ENCODE results near the gene MDH2. TPM values are rescaled to one million over a fixed set of nuclear protein-coding genes. Genes with fewer than 3 reads are reported as not detected.
"Not testable (repeated sequence)": the region's sequence is repeated elsewhere in the genome, so short reads cannot be mapped to it uniquely, and the experiment has no call there.

Gene MDH2
- total RNA-seq, 1 experiment from 2014 or later = 121 TPM

DNA sequence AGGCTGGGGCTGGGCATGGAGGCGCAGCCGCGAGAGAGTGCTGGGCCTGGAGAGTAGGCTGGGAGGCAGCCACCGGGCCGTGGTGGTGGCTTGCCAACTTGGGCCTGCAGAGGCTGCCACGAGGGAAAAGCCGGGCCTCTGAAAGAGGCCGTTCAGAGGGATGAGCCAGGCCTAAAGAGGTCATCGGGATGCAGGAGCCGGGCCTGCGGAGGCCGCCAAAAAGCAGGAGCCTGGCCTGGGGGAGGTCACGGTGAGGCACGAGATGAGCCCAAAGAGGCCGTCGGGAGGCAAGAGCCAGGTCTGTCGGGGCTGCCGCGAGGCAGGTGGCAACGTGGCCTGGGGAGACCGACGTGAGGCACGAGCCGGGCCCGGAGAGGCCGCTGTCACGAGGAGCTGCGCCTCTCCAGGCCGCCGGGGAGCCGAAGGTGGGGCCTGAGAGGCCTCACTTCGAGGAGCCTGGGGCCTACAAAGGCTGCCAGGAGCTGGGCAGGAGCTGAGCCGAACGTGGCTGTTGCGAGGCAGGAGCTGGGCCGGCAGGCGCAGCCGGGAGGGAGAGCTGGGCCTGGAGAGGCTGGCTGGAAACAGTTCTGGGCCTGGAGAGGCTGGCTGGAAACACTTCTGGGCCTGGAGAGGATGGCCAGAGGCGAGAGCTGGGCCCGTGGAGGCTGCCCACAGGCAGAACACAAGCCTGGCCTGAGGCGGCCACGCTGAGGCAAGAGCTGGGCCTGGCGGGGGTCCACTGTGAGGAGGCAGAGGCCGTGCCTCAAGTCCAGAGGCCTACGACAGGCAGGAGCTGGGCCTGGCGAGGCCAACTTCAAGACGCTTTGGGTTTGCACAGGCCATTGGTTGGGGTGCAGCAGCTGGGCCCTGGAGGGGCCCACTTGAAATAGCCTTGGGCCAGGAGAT is 24.6 kb downstream of the MDH2 start:
- DNase-seq (ENCODE audit: low spot score) = no peak

DNA sequence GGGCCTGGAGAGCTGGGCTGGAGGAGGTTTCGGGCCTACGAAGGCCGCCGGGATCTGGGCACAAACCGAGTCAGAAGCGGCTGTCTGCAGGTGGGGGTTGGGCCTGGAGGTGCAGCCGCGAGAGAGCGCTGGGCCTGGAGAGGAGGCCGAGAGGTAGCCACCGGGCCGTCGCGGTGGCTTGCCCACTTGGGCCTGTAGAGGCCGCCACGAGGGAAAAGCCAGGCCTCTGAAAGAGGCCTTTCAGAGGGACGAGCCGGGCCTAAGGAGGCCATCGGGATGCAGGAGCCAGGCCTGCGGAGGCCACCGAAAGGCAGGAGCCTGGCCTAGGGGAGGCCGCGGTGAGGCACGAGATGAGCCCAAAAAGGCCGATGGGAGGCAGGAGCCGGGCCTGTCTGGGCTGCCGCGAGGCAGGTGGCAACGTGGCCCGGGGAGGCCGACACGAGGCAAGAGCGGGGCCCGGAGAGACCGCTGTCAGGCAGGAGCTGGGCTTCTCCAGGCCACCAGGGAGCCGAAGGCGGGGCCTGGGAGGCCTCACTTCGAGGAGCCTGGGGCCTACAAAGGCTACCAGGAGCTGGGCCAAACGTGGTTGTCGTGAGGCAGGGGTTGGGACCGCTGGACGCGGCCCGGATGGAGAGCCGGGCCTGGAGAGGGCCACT is 25.6 kb downstream of the MDH2 start:
- no peak for DNase-seq (ENCODE audit: low spot score)

DNA sequence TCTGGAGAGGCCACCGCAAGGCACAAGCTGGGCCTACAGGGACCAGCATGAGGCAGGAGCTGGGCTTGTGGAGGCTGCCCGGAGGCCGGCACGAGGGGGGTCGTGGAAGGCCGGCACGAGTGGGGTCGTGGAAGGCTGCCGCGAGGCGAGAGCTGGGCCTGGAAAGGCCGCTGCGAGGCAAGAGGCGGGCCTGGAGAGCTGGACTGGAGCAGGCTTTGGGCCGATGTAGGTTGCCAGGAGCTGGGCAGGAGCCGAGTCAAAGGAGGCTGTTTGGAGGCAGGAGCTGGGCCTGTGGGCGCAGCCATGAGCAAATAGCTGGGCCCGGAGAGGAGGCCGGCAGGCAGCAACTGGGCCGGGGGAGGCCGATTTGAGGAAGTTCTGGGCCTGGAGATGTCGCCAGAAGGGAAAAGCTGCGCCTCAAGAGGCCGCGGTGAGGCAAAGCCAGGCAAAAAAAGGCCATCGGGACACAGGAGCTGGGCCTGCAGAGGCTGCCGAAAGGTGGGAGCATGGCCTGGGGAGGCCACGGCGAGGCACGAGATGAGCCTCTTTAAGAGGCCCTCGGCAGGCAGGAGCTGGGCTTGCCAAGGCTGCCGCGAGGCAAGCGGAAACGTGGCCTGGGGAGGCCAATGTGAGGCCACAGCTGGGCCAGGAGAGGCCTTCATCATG is 26.5 kb downstream of the MDH2 start:
- DNase-seq (ENCODE audit: low spot score) = no peak

DNA sequence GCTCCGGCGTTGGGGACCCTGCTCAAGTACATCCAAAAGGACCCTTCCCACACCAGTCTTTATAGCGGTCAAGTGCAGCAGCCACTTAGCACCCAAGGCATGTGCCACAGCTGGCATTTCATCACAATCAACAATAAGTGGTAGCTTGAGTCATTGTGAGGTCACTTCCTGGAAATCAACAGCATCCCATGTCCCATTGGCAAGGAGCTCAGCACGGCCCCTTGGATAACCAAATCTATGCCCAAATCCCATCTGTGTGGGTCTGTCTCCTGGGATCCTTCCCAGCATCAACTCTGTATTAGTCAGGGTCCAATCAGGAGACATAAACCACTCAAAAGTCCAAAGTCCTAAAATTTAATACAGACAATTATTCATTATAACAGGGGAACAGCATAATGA is 27.1 kb downstream of the MDH2 start:
- DNase-seq (ENCODE audit: low spot score) = peak; percentile 51

DNA sequence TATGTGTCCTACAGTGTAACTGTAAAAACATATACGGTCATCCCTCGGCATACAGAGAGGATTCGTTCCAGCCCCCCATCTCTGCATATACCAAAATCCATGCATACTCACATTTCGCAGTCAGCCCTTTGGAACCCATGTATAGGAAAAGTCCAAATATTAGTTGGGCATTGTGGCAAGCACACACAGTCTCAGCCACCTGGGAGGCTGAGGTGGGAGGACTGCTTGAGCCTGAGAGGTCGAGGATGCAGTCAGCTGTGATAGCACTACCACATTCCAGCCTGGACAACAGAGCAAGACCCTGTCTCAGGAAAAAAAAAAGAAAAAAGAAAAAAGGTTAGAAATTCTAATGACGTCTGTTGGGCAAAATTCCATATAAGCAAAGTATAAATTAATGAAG is 29.1 kb downstream of the MDH2 start:
- no peak for DNase-seq (ENCODE audit: low spot score)

DNA sequence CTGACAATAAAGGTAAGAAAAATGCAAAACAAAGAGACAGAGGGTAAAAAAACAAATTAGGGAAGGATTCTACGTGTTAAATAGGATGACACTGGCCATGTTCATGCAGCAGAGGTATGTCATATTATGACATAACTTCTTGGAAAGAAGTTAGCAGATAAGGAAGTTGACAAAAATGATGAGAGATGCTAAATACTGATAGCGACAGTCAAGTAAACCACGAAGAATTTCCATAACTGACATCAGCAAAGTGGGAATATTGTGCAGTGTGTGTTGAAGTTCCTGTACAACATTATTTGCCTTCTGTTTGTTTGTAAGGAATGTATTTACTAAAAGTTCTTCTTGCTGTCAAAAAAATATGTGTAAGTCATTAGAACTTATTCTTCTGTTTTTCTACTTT is 29.5 kb downstream of the MDH2 start:
- DNase-seq (ENCODE audit: low spot score) = peak; percentile 59

DNA sequence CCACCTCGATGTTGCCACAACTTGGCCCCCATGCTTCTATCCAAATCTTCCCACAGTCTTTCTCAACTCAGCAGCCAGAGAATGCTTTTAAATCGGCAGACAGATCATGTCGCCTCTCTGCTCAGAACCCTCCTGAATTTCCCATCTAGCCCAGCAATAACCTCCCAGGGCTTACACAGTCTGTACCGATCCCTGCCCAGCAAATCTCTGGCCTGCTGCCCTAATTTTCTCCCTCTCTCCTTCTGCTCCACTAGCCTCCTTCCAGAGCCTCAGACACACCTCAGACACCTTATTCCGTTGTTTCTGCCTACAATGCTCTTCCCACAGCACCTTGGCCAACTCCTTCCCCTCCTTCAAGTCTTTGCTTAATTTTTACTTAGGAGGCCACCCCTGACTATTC is 32.3 kb downstream of the MDH2 start:
- no peak for DNase-seq (ENCODE audit: low spot score)

DNA sequence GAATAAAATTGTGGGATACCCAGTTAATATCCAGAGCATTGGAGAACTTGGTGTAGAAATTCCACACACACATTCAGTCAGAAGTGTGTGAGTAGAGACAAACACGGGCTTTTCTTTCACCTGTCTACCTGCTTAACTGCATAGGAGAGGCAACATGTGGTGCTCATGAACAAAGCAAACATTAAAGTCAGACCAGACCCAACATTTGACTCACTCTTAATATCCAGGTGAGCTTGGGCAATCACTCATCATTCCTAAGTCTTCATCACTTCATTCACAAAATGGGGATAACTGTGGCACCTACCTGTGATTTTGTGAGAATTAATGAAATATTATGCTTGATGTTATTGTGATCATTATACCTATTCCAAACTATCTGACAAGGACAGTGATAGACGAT is 36.2 kb downstream of the MDH2 start:
- DNase-seq (ENCODE audit: low spot score) = not testable (repeated sequence)

DNA sequence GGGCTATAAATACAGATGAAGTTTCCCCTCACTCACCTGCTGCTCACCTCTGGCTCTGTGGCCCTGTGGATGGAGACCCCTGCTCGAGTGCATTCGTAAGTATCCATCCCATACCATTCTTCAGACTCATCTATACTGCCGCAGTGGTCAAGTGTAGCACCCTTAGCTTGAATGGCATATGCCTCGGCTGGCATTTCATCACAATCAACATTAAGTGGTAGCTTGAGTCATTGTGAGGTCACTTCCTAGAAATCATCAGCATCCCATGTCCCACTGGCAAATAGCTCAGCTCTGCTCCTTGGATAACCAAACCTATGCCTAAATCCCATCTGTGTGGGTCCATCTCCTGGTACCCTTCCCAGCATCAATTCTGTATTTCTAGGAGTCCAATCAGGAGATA is 38.2 kb downstream of the MDH2 start:
- DNase-seq (ENCODE audit: low spot score) = peak; percentile 72

DNA sequence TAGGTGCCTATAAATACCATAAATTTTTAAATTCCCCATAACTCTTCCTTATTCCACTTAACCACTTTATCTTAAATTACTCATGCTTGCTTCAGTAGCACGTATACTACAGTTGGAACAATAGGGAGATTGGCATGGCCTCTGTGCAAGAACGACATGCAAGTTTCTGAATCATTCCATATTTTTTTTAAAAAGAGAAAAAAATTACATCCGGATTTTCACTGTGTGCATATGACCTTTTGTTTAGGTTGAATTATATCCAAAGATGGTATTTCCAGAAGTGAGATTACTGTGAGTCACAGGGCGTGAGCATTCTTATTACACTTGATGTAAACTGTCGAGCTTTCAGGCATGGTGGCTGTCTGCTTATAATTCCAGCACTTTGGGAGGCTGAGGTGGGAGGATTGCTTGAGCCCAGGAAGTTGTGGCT is 39.5 kb downstream of the MDH2 start:
- peak; percentile 98 for DNase-seq (ENCODE audit: low spot score)

DNA sequence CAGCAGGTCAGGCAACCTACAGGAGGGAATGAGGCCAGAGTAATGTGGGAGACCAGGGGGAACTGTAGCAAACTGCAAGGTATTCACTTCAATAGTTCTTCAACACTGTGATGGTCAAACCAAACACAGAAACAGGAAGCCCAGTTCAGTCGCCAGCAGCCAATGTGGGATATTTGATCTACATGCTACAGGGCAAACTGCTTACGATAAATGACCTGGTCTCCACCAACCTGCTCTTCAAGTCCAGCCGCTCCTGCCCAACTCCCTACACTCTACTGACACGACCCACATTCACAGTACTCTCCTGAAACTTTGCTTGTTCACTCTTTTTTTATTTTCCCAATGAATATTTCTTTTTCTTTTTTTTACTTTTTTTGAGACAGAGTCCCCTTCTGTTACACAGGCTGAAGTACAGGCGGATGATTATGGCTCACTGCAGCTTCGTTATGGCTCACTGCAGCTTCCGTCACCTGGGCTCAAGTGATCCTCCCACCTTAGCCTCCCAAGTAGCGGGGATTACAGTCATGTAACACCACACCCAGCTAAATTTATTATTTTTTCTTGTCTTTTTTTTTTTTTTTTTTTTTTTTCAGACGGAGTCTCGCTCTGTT is 42.1 kb downstream of the MDH2 start:
- DNase-seq (ENCODE audit: low spot score) = peak; percentile 91

DNA sequence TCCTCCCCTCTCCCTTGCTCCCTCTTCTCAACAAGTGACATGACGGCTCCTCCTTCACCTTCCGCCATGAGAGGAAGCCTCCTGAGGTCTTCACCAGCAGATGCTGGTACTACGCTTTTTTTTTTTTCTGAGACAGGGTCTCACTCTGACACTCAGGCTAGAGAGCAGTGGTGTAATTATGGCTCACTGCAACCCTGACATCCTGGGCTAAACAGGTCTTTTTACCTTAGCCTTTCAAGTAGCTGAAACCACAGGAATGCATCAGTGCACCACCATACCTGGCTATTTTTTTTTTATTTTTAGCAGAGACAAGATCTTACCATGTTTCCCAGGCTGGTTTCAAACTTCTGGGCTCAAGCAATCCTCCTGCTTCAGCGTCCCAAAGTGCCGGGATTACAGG is 43.6 kb downstream of the MDH2 start:
- DNase-seq (ENCODE audit: low spot score) = no peak

DNA sequence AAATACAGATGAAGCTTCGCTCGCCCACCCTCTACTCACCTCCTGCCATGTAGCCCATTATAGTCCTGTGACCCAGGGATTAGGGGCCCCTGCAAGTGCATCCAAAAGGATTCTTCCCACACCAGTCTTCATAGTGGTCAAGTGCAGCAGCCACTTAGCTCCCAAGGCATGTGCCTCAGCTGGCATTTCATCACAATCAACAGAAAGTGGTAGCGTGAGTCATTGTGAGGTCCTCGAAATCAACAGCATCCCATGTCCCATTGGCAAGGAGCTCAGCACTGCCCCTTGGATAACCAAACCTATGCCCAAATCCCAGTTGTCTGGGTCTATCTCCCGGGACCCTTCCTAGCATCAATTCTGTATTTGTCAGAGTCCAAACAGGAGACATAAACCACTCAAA is 45.6 kb downstream of the MDH2 start:
- DNase-seq (ENCODE audit: low spot score) = not testable (repeated sequence)

DNA sequence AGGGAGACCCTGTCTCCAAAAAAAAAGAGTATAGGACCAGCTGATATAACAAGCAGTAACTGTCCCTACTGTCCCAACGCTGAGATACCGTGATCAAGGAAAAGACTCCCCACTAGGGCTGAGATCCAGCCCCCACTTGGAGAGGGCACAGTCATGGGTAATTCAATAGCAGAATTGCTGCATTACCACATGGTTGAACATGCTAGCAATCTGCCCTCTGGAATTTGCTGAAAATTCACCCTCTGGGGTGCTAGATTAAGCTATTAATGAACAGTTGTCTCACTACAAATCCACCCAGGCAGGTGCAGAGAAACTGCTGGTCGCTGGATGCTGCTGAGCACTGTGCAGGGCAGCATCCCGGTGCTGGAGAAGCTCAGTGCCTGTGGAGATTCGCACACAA is 46.4 kb downstream of the MDH2 start:
- DNase-seq (ENCODE audit: low spot score) = not testable (repeated sequence)

DNA sequence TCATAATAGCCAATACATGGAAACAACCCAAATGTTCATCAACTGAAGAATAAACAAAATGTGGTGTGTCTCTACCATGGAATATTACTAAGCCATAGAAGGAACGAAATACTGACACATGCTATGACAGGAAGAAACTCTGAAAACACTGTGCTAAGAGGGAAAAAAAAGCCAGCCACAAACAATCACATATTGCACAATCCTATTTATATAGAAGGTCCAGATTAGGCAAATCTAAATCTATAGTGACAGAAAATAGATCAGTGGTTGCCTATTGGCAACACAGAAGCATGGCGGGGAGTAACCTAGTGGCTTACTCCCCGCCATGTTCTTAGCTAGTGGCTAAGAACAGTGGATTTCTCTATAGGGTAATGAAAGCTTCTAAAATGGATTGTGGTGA is 48.0 kb downstream of the MDH2 start:
- DNase-seq (ENCODE audit: low spot score) = no peak

DNA sequence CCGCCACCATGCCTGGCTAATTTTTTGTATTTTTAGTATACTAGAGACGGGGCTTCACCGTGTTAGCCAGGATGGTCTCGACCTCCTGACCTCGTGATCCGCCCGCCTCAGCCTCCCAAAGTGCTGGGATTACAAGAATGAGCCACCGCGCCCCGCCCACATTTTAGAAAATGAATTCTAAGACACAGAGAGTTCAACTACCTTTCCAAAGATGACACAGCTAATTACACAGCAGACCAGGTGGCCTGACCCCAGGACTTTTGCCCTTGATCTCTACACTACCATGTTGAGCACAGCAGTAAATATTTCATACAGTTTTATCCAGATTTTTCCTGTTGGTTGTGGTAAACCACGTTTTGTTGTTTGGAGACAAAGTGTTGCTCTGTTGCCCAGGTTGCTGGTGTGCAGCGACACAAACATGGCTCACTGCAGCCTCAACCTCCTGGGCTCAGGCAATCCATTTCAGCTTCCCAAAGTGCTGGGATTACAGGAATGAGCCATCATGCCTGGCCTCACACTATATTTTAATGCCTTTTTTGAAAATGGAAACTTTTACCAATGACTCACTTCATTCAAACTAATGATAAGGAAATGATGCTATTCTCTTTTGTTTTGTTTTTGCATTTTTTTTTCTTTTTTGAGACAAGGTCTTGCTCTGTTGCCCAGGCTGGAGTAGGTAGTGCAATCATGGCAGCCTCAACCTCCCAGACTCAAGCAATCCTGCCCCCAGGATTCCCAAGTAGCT is 54.0 kb downstream of the MDH2 start:
- not testable (repeated sequence) for DNase-seq (ENCODE audit: low spot score)

DNA sequence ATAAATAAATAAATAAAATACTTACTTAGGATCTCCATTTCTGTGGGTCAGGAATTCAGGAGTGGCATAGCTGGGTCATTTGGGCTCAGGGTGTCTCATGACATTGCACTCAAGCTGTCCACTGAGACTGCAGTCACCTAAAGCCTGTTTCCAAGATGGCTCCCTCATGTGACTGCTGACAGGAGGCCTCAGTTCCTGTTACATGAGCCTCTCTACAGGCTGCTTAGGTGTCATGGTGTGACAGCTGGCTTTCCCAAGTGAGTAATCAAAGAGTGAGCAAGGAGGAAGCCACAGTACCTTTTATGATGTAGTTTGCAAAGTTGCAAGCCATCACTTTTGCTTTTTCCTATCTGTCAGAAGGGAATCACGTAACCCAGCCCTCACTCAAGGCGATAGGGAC is 55.9 kb downstream of the MDH2 start:
- not testable (repeated sequence) for DNase-seq (ENCODE audit: low spot score)

DNA sequence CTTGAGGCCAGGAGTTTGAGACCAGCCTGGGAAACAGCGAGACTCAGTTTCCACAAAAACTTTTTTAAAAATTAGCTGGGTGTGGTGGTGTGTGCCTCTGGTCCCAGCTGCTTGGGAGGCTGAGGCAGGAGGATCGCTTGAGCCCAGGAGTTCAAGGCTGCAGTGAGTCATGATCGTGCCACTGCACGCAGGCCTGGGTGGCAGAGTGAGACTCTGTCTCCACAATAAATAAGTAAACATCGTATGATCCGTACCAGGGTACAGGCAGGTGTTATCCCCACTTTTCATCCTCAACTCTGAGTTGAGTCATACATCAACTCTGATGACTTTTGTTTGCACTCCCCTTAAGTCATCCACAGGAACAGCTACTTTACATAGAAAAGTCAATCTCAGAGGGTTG is 58.2 kb downstream of the MDH2 start:
- peak; percentile 41 for DNase-seq (ENCODE audit: low spot score)

DNA sequence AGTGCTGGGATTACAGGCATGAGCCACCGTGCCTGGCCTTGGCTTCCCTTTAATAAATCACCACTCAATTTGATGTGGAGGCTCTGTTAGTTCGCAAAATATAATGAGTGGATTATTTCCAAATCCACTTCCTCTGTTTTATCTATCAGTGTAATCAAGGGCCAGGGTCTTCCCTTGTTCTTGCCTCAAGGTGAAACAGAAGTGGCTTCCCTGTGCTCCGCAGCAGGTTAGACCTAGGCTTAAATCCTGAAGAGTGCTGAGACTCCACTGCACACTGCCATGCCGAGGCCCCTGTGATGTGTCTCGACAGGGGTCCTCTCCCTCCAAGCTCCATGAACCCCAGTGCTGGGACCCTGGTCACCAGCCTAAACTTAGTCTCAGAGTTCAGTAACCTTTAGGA is 59.0 kb downstream of the MDH2 start:
- no peak for DNase-seq (ENCODE audit: low spot score)

DNA sequence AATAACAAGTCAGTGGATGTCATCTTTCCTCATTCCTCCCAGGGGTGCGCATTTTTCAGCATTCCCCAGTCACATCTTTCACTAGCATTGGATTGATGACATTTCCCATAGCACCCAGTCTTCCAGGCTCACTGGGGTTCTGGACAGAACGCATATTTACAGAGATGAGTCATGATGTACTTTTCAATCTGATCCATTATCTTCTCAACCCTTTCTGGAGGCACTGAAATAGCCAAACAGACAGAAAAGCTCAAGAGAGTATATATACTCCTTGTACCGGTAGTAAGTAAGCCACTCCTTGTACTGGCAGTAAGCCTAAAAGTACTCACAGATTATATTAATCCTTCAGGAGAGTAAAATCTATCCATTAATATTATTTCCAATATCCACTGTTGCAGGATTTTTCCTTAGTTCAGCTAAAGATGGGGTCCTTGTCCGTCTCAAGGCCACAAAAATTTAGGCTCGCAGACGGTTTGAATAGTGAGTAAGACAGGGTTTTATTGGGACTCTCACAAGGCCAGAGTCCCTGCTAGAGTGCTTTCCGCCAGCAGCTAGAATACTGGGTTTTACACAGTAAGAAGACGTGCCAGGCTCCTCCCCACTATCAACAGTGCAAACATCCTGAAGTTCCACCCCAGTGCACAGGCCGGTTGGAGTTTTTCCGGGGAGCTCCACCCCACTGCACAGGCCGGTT is 60.8 kb downstream of the MDH2 start:
- DNase-seq (ENCODE audit: low spot score) = peak; percentile 89

Measured in A172 (cell line).